GM13977 (cell line): ENCODE data around the gene ATP6V0B.

Experiments
- DNase-seq: peaks from one replicate; pipeline ENCODE4 v3.0.0; 2012; ENCODE audit warnings: low spot score
- in situ Hi-C: fragments of 300-500 bp; cut with MboI; formaldehyde crosslinking; loops from one replicate; pipeline ENCODE4 v1.12.0; 2022; ENCODE audit warnings: low sequenced_read_pairs, low pct_unique_long_range_greater_than_20kb, mixed read lengths, inconsistent platforms; ENCODE audit not compliant: unreplicated experiment
- TF ChIP-seq, protein P1 (sequence below): IDR thresholded peaks from 2 replicates; pipeline ENCODE4 v1.5.1; 2012; ENCODE audit warnings: mild to moderate bottlenecking, control low read depth; ENCODE audit not compliant: insufficient read depth; ENCODE audit errors: extremely low read depth, missing control alignments

ATP6V0B gene

DNA sequence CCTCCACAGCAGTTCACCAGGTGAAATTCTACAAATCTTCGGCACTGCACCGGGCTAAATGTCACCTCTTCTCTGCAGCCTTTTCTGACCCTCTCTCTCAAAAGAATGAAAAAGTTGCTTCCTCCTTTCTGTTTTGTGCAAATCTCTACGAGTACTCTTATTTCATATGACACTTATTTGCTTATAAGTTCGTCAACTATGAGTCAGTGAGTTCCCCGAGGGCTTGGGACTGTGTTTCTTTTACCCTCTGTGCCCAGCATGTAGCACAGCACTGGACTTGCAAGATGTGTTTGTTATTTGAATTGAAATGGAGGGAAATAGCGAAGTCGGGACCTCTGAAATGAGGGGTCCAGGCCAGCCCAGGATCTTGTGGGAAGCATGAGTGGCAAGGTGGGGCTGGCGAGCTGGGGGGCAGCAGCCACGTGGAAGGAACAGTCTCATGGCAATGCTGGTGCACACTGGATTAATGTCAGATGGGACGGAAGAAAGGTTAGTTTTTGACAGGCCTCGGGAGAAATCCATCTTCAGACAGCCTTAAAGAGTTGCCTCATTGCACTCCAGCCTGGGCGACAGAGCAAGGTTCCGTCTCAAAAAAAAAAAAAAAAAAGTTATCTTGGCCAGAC, 50.3 kb downstream of the ATP6V0B start:
- TF ChIP-seq, protein P1, sequence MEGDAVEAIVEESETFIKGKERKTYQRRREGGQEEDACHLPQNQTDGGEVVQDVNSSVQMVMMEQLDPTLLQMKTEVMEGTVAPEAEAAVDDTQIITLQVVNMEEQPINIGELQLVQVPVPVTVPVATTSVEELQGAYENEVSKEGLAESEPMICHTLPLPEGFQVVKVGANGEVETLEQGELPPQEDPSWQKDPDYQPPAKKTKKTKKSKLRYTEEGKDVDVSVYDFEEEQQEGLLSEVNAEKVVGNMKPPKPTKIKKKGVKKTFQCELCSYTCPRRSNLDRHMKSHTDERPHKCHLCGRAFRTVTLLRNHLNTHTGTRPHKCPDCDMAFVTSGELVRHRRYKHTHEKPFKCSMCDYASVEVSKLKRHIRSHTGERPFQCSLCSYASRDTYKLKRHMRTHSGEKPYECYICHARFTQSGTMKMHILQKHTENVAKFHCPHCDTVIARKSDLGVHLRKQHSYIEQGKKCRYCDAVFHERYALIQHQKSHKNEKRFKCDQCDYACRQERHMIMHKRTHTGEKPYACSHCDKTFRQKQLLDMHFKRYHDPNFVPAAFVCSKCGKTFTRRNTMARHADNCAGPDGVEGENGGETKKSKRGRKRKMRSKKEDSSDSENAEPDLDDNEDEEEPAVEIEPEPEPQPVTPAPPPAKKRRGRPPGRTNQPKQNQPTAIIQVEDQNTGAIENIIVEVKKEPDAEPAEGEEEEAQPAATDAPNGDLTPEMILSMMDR, result no peak
- no peak for DNase-seq
- in situ Hi-C loops, result loop anchor here (25.0 kb wide), 1 partner anchor 488 kb away; the partner anchor contains the start of gene PTPRF

GRCh38 chr1:44025816-44026215, 51.1 kb downstream of the ATP6V0B start:
- in situ Hi-C loops, result loop anchor here (25.0 kb wide), 1 partner anchor 489 kb away; the partner anchor contains the start of gene PTPRF
- DNase-seq, result no peak

DNA sequence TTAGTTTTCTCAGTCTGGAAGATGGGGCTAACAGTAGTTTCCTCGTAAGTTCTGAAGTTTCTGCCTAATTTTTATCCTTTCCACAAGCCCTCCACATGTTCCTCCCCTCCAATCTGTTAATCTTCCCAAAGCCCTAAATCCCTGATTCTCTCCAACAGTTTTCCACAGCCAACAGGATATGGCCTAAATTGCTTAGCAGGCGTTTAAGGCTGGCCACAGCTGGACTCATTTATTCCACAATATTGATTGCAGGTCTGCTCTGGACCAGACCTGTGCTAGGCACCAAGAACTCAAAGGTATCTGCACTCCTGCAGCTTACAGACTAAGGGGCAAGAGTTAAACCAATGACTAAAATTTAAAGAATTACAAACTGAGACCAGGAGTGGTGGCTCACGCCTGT, 52.6 kb downstream of the ATP6V0B start:
- TF ChIP-seq, protein P1, result no peak
- DNase-seq, result no peak
- in situ Hi-C loops, result loop anchor here (25.0 kb wide), 1 partner anchor 490 kb away; the partner anchor contains the start of gene PTPRF

More at GRCh38 chr1:44025816-44026215, 51.1 kb downstream of the ATP6V0B start:
- TF ChIP-seq, protein P1, result no peak
